ENCODE results near the gene ATG2A.

Gene ATG2A

DNA sequence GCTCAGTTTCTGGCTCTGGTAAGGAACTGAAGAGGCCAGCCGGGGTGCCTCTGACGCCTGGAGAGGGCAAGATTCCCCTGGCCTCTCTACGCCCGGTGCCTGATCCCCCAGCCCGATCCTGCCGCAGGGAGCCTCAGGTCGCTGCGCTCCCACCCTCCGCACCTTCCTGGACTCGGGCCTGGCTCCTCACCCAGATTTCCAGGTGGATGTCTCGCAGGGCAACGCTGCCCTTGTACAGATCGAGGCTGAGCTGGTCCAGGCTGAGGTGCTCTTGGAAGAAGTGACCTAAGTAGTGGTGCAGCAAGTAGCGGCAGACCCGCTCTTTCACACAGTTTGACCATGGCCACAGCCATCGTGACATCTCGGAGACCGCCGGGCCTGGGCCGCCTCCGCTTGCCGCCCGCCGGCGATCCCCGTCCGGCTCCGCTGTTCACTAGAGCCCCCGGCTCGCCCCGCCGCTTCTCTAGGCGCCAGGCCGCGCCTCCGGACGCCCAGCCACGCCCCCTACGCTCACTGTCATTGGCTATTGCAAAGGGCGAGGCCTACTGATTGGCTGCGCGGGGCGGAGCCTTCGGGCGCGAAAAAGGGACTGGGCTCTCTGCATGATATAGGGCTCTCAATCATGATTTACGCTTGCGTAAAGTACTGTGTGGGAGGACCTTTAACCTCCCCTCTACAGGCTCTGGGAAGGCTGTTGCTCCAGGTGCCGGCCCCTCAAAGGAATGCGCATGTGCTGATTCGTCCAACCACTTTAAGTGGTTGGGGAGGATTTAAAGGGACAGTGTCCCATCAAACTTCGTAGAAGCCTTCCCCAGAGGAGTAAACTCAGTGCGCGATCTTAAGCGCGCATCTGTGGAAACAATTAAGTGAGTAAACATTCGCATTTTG is at the start of gene ATG2A:
TSS of gene ATG2A (minus strand) at position 435 of the 888 bp plus-strand sequence. CDS start at position 361, 74 bp downstream.
- DNase-seq (ENCODE audit: low spot score) = peak; percentile 95

DNA sequence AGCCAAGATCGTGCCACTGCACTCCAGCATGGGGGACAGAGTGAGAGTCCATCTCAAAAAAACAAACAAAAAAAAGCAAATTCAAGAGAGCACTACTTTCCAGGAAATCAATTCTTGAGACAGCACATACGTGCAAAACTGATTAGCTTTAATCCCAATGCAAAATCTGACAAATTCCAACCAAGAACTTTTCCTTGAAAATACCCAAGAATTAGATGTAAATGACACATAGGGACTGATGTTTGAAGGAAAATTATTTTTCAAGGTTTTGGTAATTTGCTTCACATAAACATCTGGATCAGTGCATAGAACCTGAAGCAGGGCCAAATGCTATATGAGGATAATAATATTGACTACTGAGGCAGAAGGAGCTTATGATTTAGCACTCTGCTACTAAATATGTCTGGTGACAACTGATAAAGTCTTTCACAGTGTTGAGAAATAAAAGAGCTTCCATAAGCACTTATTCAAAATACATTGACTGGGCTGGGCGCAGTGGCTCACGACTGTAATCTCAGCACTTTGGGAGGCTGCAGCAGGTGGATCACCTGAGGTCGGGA is 46.1 kb upstream of the ATG2A start:
- DNase-seq (ENCODE audit: low spot score) = no peak

DNA sequence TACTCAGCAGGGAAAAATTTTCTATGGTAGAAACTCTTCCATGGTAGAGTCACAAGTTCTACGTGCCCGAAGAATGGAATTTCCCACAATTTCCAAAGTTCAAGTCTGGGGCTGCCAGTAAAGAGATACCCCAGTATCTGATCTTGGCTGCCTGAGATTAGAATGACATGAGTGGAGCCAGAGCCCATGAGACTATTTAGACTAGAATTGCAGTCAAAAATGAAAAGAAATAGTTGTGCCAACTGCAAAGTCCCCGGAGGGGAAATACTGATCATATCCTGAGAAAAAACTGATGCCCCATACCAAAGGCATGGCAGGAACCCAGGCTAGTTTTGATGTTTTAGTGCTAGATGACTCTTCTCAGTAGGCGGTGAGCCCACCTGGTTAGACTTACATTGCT is 43.7 kb upstream of the ATG2A start:
- DNase-seq (ENCODE audit: low spot score) = no peak

DNA sequence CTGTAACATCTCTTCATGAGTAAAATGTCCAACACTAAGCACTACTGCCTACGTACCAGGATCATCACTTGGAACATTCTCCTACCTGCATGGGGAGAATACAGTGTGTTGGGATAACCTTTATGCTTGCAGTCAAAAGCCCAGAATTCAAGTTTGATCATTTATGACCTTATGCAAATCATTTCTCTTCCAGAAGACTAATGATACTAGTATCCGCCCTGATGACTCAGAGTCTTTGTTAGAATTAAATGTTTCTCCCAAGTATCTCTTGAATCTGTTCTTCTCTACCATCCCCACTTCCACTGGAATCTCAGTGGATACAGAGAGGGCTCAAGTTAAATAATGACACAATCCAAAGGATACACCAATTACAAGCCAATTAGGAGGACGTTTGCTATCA is 42.5 kb upstream of the ATG2A start:
- DNase-seq (ENCODE audit: low spot score) = no peak

DNA sequence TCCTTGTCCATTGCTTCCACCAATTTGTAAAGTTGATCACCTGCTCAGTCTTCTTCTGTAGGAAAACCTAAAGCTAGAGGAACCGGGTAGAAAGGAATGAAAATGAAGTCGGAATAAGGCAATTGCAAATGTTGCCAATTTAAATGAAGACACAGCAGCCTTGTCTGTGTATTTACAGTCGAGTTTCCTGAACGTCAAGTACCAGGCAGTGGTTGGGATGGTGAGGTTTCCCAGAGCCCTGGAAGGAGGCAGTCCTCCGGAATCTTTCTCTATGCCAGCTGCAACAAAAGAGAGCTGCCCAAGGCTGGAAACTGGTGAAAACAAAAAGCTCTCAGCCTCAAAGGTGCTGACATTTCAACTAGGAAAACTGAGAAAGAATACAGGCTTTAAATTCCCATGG is 37.2 kb upstream of the ATG2A start:
- DNase-seq (ENCODE audit: low spot score) = no peak

DNA sequence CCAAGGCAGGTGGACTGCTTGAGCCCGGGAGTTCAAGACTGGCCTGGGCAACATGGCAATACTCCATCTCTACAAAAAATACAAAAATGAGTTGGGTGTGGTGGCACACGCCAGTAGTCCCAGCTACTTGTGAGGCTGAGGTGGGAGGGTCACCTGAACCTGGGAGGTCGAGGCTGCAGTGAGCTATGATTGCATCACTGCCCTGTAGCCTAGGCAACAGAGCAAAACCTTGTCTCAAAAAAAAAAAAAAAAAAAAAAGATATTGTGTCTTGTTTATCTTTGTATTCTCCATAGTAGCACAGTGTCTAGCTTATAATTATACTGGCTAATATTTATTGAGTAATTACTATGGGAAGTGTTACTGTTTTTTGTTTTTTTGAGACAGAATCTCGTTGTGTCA is 34.5 kb upstream of the ATG2A start:
- DNase-seq (ENCODE audit: low spot score) = no peak

DNA sequence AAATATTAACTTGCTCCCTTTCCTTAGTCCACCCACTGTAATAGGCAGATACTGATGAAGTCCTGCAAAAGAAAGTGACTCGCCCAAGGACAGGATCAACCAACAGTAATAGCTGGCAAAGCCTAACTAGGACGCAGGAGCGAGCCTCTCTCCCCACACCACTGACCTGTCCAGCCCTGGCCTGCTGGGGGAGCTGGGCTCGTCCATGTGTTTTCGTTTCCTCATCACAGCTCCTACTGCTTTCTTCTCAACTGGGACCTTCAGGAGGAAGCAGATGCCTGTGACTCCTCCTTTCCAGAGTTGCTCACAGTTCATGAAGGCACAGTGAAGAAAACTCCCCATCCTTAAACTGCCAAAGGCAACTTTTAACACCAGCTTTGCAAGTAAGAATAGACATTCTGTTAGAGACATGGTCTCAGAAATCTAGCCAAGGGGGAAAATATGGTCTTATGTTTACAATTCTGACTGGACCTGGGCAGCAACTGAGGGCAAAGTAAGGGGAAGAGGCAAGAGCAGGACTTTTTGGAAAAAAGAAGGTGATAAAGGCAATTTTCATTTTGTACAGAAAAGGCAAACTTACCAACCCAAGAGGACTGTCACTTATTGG is 30.3 kb upstream of the ATG2A start:
- no peak for DNase-seq (ENCODE audit: low spot score)

DNA sequence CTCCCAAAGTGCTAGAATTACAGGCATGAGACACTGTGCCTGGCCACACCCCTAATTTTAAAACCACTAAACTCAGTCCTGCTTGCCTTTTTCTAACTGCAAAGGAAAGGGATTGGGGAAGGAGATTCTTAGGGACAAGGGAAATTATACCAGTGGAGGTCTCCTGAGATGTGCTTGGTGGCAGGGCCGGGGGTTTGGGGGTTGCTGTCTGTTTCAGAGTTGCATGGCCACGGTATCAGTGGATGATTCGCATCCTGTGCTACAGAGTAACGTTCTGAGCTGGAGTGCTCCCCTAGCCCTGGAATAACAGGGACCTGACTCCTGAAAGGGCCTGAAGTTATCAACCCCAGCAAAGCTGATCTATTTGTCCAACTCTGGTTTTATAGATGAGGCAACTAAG is 19.5 kb upstream of the ATG2A start:
- DNase-seq (ENCODE audit: low spot score) = no peak

DNA sequence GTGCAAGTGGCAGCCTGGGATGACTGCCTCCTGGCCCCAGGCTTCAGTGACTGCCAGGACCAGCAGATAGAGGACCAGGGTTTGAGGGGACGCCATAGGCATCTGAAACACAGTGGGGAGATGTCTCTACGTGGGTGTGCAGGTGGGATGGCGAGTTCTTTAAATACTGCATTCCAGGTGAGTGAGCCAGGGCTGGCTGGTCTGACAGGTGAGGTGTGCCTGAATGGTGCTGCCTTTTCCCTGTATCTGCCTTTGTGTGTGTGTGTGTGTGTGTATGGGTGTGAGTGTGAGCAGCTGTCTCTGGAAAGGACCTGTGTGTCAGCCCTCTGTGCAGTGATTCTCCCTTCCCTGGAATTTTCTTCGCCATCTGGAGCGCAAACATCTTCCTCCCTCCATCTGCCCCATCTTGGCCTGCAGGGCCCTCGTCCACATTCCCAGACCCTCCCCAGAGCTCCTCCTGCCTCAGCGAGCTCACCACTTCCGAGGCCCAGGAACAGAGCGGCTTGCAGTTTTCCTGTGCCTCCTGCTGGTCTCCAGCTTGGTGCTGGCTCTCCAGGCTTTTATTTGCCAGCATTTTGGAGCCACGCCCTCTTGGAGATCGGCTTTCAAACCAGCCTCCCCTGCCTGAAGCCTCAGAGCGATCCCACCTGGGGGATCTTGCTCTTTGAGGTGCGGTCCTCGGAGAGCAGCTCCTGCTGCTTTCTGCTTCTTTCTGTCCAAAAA is 18.5 kb upstream of the ATG2A start, which contains the start of gene GPHA2:
TSS of gene GPHA2 (minus strand) at position 535 of the 723 bp plus-strand sequence. CDS start at position 102, 433 bp downstream.
- no peak for DNase-seq (ENCODE audit: low spot score)

DNA sequence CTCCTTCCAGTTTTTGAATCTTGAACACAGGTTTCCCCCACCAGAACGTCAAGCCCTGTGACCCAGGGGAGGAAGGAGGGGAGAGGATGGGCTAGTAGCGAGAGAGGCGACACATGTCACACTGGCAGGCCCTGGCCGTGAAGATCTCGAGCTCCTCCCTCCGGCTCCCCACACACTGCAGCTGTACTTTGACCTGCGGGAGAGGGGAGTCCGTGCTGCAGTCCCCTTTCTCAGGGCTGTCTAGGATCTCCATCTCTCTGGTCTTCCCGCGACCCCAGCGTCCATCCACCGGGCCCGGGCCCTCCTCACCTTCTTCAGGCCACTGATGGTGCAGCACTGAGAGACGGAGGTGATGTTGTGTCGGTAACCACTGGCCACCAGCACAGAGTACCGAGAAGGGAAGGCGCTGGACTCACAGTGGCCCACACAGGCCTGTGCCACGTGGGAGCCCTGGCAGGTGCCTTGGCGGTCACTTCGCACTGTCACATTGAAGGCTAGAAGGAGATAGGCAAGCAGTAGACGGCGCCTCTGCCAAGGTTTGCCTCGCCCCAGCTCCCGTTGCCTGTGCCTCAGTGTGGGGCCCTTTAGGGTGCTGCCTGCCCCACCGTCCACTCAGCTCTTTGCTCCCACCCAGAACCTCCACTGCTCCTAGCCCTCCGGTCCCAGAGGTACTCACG is 17.8 kb upstream of the ATG2A start:
- no peak for DNase-seq (ENCODE audit: low spot score)

DNA sequence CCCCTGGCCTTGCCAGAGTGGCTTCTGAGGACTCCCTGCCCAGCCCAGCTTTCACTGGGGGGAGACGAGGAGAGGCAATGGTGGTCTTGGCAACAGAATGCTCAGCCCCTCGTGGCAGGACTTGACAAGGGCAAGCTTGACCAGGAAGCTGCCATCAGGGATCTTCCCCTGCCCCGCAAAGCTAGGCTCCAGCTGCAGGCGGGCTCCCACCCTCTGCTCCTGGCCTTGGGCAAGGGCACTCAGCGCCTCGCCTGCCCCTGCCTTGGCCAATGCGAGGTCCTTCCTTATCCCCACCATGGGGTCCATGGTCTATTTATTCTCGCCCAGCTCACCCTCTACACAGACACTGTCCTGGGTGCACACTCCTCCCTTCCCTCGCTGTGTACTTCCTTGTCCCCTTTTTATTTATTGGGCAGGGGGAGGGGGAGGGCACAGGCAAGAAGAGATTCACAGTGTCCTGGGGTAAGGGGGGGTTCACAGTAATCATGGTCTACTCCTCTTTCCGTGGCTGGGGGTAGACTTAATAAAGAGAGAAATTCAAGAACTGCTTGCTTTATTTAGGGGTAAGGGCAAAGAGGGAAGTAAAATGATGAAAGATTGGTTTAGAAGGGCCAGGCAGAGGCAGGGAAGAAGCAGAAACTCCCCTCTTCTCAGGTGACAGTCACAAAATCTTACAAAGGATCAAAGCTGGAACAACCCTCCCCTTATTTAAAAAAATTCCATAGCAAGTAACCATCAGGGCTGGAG is 17.1 kb upstream of the ATG2A start:
- DNase-seq (ENCODE audit: low spot score) = no peak

DNA sequence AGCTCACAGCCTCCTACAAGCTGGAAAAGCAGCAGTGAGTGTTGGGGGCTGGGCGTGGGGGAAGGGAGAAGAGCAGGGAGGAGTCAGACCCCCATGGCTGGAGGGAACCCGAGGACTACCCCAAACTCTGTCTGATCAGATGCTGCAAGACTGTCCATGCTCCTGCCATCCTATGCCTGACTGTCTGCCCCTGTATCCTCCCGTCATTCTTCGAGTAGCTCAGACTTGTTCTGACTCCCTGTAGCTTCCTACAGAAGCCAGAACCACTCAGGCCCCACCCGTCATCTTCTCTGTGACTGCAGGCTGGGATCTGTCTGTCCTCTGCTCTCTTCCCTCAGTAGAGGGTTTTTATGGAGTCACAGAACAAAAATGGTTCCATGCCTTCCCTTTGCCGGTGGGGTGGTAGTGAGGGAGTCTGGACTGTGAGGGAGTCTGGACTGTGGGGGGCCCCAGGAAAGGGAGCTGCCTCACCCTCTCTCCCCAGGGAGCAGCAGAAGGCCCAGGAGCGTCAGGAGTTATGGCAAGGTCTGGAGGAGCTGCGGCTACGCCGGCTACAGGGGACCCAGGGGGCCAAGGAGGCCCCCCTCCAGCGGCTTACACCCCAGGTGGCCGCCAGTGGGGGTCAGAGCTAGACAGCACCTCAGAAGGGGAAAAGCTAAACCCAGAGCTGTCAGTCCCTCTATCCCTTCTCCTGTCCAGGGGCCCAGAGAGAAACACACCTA is 16.4 kb upstream of the ATG2A start:
- DNase-seq (ENCODE audit: low spot score) = no peak

DNA sequence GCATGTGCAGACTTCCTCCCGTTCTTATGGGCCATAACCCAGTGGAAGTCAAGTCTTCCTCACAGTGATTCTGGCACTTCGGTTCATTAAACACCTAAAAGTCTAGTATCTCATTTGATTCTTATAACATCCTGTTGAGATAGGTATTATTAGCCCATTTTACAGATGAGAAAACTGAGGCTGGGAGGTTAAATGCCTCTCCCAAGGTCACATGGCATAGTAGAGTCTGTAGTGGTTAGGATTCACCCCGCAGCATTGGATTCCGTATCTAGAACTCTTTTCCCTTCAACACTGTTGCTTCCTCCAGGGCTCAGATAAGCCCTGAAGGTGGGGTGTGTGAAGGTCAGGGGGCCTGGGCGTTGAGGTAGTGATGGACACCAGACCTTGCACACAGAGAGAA is 15.3 kb upstream of the ATG2A start:
- DNase-seq (ENCODE audit: low spot score) = no peak

DNA sequence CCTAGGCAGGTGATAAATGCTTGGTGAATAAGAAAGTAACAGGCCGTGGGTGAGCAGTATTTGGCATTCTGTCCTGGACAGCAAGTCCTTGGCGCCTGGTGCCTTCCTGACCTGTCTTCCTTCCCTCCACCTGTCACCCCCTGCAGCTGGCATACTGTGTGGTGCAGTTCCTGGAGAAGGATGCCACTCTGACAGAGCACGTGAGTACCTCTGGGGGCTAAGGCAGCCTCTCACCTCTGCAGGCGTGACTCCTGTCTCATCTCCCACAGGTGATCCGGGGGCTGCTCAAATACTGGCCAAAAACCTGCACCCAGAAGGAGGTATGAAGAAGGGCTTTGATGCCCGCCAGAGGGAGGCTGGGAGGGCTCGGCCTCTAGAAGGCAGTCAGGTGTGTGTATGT is 14.3 kb upstream of the ATG2A start:
- DNase-seq (ENCODE audit: low spot score) = no peak

DNA sequence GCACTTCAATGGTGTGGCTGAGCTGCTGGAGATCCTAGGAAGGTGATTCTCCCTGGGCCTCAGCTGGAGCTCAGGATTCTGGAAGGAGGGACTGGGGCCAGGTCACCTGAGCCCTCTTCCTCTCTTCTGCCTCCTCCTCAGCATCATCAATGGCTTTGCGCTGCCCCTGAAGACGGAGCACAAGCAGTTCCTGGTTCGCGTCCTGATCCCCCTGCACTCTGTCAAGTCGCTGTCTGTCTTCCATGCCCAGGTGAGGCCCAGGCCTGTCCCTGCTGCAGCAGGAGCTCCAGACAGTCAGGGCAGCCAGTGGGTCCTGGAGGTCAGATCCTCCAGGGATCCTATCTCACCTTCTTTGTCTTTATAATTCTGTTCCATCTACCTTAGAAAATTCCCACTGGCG is 13.3 kb upstream of the ATG2A start:
- no peak for DNase-seq (ENCODE audit: low spot score)

DNA sequence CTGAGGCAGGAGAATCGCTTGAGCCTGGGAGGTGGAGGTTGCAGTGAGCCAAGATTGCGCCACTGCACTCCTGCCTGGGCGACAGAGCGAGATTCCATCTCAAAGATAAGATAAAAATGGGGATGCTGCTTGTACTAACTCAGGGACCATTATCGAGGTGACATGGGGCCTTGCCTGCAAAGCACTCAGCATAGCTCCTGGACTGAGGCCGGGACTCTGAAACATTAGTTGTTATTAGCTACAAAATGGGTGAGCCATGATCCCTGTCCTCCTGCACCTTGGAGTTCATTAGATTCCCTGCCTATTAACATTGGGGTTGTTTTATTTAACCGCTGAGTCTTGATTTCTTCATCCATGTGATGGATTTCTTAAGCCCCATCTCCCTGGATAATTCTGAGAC is 12.6 kb upstream of the ATG2A start:
- DNase-seq (ENCODE audit: low spot score) = no peak

DNA sequence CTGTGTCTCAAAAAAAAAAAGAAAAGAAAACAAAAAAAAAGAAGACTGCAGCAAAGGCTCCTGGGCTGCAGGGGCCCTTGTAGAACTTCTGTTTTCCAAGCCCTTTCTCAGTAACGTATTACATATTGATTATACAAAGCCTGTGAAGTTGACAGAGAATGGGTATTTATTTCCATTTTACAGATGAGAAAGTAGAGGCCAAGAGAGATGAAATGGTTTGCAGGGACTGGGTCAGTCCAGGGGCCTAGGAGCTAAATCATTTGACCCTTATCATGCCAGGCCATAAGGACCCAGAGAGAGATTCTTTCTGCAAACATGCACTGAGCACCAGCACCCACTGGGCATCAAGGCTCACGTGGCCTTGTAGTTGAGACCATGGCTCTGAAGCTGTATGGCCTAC is 11.9 kb upstream of the ATG2A start:
- DNase-seq (ENCODE audit: low spot score) = no peak

DNA sequence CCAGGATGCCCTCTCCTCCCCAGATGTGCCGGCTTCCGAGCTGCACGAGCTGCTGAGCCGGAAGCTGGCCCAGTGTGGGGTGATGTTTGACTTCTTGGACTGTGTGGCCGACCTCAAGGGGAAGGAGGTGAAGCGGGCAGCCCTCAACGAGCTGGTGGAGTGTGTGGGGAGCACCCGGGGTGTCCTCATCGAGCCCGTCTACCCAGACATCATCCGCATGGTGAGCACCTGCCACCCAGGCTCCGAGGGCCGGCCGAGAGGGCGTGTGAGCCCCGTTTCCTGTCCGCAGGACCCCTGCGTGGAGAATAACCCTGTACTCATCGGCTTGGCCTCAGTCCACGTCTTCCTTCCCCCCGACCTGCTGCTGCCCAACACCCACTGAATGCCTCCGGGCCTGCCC is 9.7 kb upstream of the ATG2A start:
- no peak for DNase-seq (ENCODE audit: low spot score)

DNA sequence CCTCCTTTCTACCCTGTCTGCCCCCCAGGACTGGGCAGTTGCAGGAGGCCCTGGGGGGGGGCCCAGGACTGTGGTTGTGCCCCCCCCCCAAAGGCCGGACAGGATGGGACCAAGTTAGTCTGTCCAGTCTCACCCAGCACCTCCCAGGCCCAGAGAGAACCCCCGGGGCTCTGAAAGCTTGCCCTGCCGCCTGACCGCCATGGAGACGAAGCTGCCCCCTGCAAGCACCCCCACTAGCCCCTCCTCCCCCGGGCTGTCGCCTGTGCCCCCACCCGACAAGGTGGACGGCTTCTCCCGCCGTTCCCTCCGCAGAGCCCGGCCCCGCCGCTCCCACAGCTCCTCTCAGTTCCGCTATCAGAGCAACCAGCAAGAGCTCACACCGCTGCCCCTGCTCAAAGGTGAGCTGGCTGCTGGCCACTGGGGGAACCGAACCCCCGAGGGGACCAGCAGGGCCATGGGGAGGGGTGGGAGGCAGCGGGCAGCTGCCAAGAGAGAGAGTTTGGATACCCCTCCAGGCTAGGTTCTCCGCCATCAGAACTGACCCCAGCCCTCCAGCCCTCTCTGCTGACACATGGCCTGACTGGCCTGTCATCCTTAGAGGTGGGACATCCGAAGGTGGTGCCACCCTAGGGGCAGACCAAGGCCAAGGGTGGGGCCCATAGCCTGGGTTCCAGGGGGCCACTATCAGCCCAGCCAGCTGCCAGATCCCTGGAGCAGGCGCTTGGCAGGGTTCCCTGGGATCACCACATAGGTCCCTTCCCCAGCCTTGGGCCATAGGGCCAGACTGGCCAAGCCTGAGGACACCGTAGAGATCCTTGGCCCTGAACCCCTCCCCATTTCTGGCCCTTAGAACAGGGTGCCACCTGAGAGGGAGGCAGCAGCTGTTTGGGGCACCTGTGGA is 8.8 kb upstream of the ATG2A start:
- DNase-seq (ENCODE audit: low spot score) = no peak

DNA sequence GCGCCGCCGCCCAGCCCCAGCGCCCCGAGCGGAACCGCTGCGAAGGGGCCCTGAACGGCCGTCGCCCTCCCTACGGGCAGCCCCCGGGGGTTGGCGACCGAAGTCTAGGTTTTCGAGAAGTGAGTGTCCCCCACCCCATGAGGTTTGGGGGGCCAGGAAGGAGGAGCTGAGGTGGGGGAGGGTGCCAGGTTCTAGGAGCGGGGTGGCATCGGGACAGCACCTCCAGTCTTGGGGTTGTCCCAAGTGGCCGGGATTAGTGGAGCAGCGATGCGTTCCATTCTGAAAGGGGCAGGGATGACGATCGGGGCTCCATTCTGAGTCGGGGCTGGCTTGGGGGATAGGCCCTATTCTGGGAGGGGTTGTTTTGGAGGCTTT is 7.9 kb upstream of the ATG2A start:
- DNase-seq (ENCODE audit: low spot score) = peak; percentile 60
